ENCODE measurements around the gene EBPL. TPM values are rescaled to one million over a fixed set of nuclear protein-coding genes. Genes with fewer than 3 reads are reported as not detected.

Gene EBPL
- polyA plus RNA-seq, 1 donor (not counting 4 experiments of a cell fraction or from before 2014, with no cell fraction given) = 107 TPM

DNA sequence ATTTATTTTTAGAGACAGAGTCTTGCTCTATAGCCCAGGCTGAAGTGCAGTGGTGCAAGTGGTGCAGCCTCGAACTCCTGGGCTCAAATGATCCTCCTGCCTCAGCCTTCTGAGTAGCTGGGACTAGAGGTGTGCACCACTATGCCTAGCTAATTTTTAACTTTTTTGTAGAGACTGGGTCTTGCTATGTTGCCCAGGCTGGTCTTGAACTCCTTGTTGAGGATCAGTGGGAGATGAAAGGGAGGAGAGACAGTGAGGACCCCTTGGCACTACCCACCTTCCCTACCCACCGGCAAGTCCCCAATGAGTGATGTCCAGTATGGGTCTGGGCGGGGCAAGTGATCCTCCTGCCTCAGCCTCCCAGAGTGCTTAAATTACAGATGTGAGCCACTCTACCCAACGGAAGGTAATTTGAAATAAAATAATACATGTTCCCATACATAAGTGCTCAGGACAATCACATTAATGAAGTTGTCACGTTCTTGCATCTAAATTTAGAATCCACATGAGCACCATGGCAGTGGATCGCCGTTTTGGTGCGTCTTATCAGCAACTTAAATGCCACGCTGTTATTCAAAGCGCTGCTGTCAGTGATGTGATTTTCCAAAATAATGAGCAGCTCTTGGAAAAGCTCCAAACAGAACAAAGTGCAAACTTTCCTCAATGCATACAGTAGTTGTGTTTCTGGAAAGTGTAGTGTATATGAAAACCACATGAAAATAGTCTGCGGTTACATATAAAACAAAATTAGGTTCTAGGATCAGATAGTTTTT lies 68.9 kb downstream of the EBPL start:
- H3K9me3 ChIP-seq (ENCODE audit: control insufficient read depth, low read depth, low read length) = no peaks in the 10 kb centered on the region
- peaks cover 3% of the 10 kb centered on the region for H3K27me3 ChIP-seq (ENCODE audit: control insufficient read depth, extremely low read depth, insufficient read depth, low read length)
- no peak overlapping the region for H2AFZ ChIP-seq (ENCODE audit: control insufficient read depth, low read length)
- H3K27ac ChIP-seq (ENCODE audit: control insufficient read depth, insufficient read depth, low read length) = no peak overlapping the region
- no peak overlapping the region for H3K4me2 ChIP-seq (ENCODE audit: control insufficient read depth, extremely low read depth, insufficient read depth, low read depth, low read length)
- H3K36me3 ChIP-seq (ENCODE audit: control insufficient read depth in 2 of 2, extremely low read depth in 1 of 2, insufficient read depth in 2 of 2, low read length in 2 of 2) = no peaks in the 10 kb centered on the region
- no peaks in the 10 kb centered on the region for H3K4me1 ChIP-seq (ENCODE audit: control insufficient read depth, extremely low read depth, insufficient read depth, low read length)
- H3K9ac ChIP-seq (ENCODE audit: control insufficient read depth, extremely low read depth, insufficient read depth, low read length) = no peak overlapping the region
- FAIRE-seq (no peak), DNase-seq (ENCODE audit: low read depth, low spot score) (no peak)
- TF ChIP-seq, protein P1, sequence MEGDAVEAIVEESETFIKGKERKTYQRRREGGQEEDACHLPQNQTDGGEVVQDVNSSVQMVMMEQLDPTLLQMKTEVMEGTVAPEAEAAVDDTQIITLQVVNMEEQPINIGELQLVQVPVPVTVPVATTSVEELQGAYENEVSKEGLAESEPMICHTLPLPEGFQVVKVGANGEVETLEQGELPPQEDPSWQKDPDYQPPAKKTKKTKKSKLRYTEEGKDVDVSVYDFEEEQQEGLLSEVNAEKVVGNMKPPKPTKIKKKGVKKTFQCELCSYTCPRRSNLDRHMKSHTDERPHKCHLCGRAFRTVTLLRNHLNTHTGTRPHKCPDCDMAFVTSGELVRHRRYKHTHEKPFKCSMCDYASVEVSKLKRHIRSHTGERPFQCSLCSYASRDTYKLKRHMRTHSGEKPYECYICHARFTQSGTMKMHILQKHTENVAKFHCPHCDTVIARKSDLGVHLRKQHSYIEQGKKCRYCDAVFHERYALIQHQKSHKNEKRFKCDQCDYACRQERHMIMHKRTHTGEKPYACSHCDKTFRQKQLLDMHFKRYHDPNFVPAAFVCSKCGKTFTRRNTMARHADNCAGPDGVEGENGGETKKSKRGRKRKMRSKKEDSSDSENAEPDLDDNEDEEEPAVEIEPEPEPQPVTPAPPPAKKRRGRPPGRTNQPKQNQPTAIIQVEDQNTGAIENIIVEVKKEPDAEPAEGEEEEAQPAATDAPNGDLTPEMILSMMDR (optimal IDR thresholded peaks at IDR 0.05 in 1 of 3, IDR thresholded peaks at IDR 0.05 in 1 of 3, conservative IDR thresholded peaks at IDR 0.05 in 1 of 3; ENCODE audit: extremely low read depth in 1 of 3, insufficient read depth in 2 of 3, low read length in 3 of 3) = no peak
- no peak for TF ChIP-seq EZH2 (IDR thresholded peaks at IDR 0.05; ENCODE audit: low read length)
- H3K4me3 ChIP-seq (ENCODE audit: control insufficient read depth in 2 of 3, extremely low read depth in 1 of 3, insufficient read depth in 2 of 3, low read depth in 1 of 3, low read length in 3 of 3) = no peak overlapping the region
- H3K9me1 ChIP-seq (ENCODE audit: control insufficient read depth, extremely low read depth, insufficient read depth, low read length) = no peaks in the 10 kb centered on the region
- dilution Hi-C loops (cut with MboI; ENCODE audit: extremely low pct_ligation_motif_present, low sequenced_read_pairs) = no loop called here
- no peaks in the 10 kb centered on the region for H3K79me2 ChIP-seq (ENCODE audit: control insufficient read depth, insufficient read depth, low read length)
- H4K20me1 ChIP-seq (ENCODE audit: control insufficient read depth, extremely low read depth, insufficient read depth, low read length) = no peaks in the 10 kb centered on the region

DNA sequence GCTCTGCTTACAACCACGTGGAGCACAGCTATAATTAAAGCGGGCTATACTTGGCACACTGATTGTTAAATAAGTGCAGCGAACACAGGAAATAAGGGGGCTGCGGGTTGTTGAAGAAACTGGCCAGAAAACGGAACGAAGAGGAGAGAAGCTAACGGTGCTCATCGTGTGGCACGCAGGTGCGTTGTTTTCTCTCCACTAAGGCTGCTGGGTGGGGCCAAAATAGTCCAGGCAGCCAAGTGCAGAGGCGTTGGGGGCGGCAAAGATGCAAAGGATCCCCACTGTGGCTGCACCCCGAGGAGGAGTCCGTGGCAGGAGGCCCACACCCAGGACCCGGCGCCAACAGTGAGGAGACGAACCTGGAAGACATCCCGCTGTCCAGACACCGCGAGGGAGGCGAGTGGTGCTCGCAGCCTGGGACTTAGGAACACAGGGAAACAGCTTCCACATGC lies 71.1 kb downstream of the EBPL start:
- Histone ChIP-seq H3K27me3 (ENCODE audit: control insufficient read depth, extremely low read depth, insufficient read depth, low read length) (peaks cover 3% of the 10 kb centered on the region), H3K36me3 (ENCODE audit: control insufficient read depth in 2 of 2, extremely low read depth in 1 of 2, insufficient read depth in 2 of 2, low read length in 2 of 2) (no peaks in the 10 kb centered on the region), H3K9me3 (ENCODE audit: control insufficient read depth, low read depth, low read length) (no peaks in the 10 kb centered on the region), H3K27ac (ENCODE audit: control insufficient read depth, insufficient read depth, low read length) (no peak overlapping the region), H3K4me2 (ENCODE audit: control insufficient read depth, extremely low read depth, insufficient read depth, low read depth, low read length) (no peak overlapping the region), H2AFZ (ENCODE audit: control insufficient read depth, low read length) (no peak overlapping the region), H4K20me1 (ENCODE audit: control insufficient read depth, extremely low read depth, insufficient read depth, low read length) (no peaks in the 10 kb centered on the region), H3K4me1 (ENCODE audit: control insufficient read depth, extremely low read depth, insufficient read depth, low read length) (no peaks in the 10 kb centered on the region), H3K4me3 (ENCODE audit: control insufficient read depth in 2 of 3, extremely low read depth in 1 of 3, insufficient read depth in 2 of 3, low read depth in 1 of 3, low read length in 3 of 3) (no peak overlapping the region), H3K9me1 (ENCODE audit: control insufficient read depth, extremely low read depth, insufficient read depth, low read length) (no peaks in the 10 kb centered on the region), H3K9ac (ENCODE audit: control insufficient read depth, extremely low read depth, insufficient read depth, low read length) (no peak overlapping the region), H3K79me2 (ENCODE audit: control insufficient read depth, insufficient read depth, low read length) (no peaks in the 10 kb centered on the region)
- dilution Hi-C loops (cut with MboI; ENCODE audit: extremely low pct_ligation_motif_present, low sequenced_read_pairs) = no loop called here
- TF ChIP-seq, protein P1 (optimal IDR thresholded peaks at IDR 0.05 in 1 of 3, IDR thresholded peaks at IDR 0.05 in 1 of 3, conservative IDR thresholded peaks at IDR 0.05 in 1 of 3; ENCODE audit: extremely low read depth in 1 of 3, insufficient read depth in 2 of 3, low read length in 3 of 3) = no peak
- TF ChIP-seq EZH2 (IDR thresholded peaks at IDR 0.05; ENCODE audit: low read length) = no peak
- no peak for FAIRE-seq
- no peak for DNase-seq (ENCODE audit: low read depth, low spot score)
